HG03103 (cell line): ENCODE measurements around the gene KIAA1614.

ENCODE experiments used
- ATAC-seq: cut with Tn5 transposase; IDR thresholded peaks from one replicate; pipeline ENCODE4 v1.9.1; 2021; ENCODE audit warnings: low read depth; ENCODE audit not compliant: unreplicated experiment

KIAA1614 gene

GRCh38 chr1:180939073-180939710, 26.5 kb downstream of the KIAA1614 start:
- ATAC-seq: no peak

- ATAC-seq: no peak
Observed at GRCh38 chr1:180939711-180940103, 27.0 kb downstream of the KIAA1614 start.

GRCh38 chr1:180940445-180940844, 27.7 kb downstream of the KIAA1614 start:
- ATAC-seq: no peak

- ATAC-seq: no peak
Observed at GRCh38 chr1:180941518-180942275, 29.0 kb downstream of the KIAA1614 start.

- no peak for ATAC-seq
Observed at GRCh38 chr1:180945151-180945550, 32.5 kb downstream of the KIAA1614 start.

- no peak for ATAC-seq
Observed at GRCh38 chr1:180945551-180945950, 32.9 kb downstream of the KIAA1614 start.

GRCh38 chr1:180946056-180946455, 33.4 kb downstream of the KIAA1614 start:
- ATAC-seq: no peak

GRCh38 chr1:180946541-180947498, 34.1 kb downstream of the KIAA1614 start:
- no peak for ATAC-seq

GRCh38 chr1:180947499-180947885, 34.8 kb downstream of the KIAA1614 start:
- ATAC-seq: no peak

GRCh38 chr1:180947901-180948640, 35.4 kb downstream of the KIAA1614 start:
- ATAC-seq: no peak

GRCh38 chr1:180948641-180949615, 36.2 kb downstream of the KIAA1614 start:
- ATAC-seq: no peak

GRCh38 chr1:180949616-180950000, 36.9 kb downstream of the KIAA1614 start:
- ATAC-seq: no peak

GRCh38 chr1:180950321-180950720, 37.6 kb downstream of the KIAA1614 start:
- ATAC-seq: no peak

- ATAC-seq: no peak
Observed at GRCh38 chr1:180951186-180951745, 38.6 kb downstream of the KIAA1614 start.

GRCh38 chr1:180951836-180952656, 39.3 kb downstream of the KIAA1614 start:
- no peak for ATAC-seq

GRCh38 chr1:180952657-180953013, 39.9 kb downstream of the KIAA1614 start:
- no peak for ATAC-seq

- peak; percentile 11 for ATAC-seq
Observed at GRCh38 chr1:180953291-180954004, 40.8 kb downstream of the KIAA1614 start.
